HFFc6 (cell line): ENCODE measurements around the gene HEPN1. TPM values are rescaled to one million over a fixed set of nuclear protein-coding genes. Genes with fewer than 3 reads are reported as not detected.

Experiments used
- DNase-seq: peaks from one replicate; pipeline ENCODE4 v3.0.0-alpha.2; 2018
- H3K27ac Mint-ChIP-seq: 2 replicates; pipeline ENCODE4 v1.8.0; 2020; ENCODE audit warnings: mild to moderate bottlenecking, mixed read lengths
- H3K27me3 Mint-ChIP-seq: 2 replicates; pipeline ENCODE4 v1.8.0; 2021; ENCODE audit warnings: mild to moderate bottlenecking, moderate library complexity, mixed read lengths; ENCODE audit not compliant: insufficient read depth
- H3K36me3 Mint-ChIP-seq: 2 replicates; pipeline ENCODE4 v1.8.0; 2021; ENCODE audit warnings: low read depth, mixed read lengths
- H3K4me1 Mint-ChIP-seq: 2 replicates; pipeline ENCODE4 v1.8.0; 2020; ENCODE audit warnings: low read depth, mixed read lengths
- H3K4me3 Mint-ChIP-seq: 2 replicates; pipeline ENCODE4 v1.8.0; 2020; ENCODE audit warnings: mild to moderate bottlenecking, moderate library complexity, mixed read lengths
- H3K9me3 Mint-ChIP-seq: 2 replicates; pipeline ENCODE4 v1.8.0; 2020; ENCODE audit warnings: mild to moderate bottlenecking, mixed read lengths
- CTCF ChIP-seq: fragments of 200-600 bp; sonication (generic); IDR thresholded peaks from 2 replicates; pipeline ENCODE4 v1.5.0; 2021; ENCODE audit warnings: antibody characterized with exemption, mild to moderate bottlenecking
- total RNA-seq, 6 experiments: library from RNA; stranded (reverse); fragmentation: NEBNext Ultra II Directional; extraction: Animal tissue kit (Norgen Biotek cat#: 25700); gene quantifications; 2 replicates in 1 of 6; 3 replicates in 5 of 6; pipeline ENCODE4 v1.2.3, GENCODE V29; 2021

HEPN1 gene
- total RNA-seq, 6 experiments from 2014 or later: not detected

- peak; percentile 50 for DNase-seq
These were observed 3.3 kb upstream of the HEPN1 start for GRCh38 chr11:124915541-124916369.

GRCh38 chr11:124916370-124916710 lies 2.7 kb upstream of the HEPN1 start:
- Mint-ChIP-seq H3K27ac (no peak overlapping the region), H3K36me3 (peaks cover 13% of the 10 kb centered on the region), H3K27me3 (no peaks in the 10 kb centered on the region; the same call in 1 of the 2 replicates), H3K9me3 (peaks cover 18% of the 10 kb centered on the region), H3K4me3 (no peak overlapping the region), H3K4me1 (peaks cover 29% of the 10 kb centered on the region)
- TF ChIP-seq CTCF: no peak
- DNase-seq: no peak

More at GRCh38 chr11:124915541-124916369, 3.3 kb upstream of the HEPN1 start:
- Mint-ChIP-seq H3K4me1 (peaks cover 29% of the 10 kb centered on the region), H3K27me3 (no peaks in the 10 kb centered on the region; the same call in 1 of the 2 replicates), H3K36me3 (peaks cover 13% of the 10 kb centered on the region), H3K4me3 (no peak overlapping the region), H3K27ac (peak overlapping the region; percentile 49), H3K9me3 (peaks cover 18% of the 10 kb centered on the region)
- TF ChIP-seq CTCF: no peak

- H3K27me3 Mint-ChIP-seq: peaks cover 2% of the 10 kb centered on the region
- TF ChIP-seq CTCF: no peak
- H3K4me1 Mint-ChIP-seq: peaks cover 29% of the 10 kb centered on the region
- H3K27ac Mint-ChIP-seq: no peak overlapping the region
- peaks cover 6% of the 10 kb centered on the region; the same call in 1 of the 2 replicates for H3K36me3 Mint-ChIP-seq
- peaks cover 10% of the 10 kb centered on the region for H3K9me3 Mint-ChIP-seq
- no peak for DNase-seq
- no peak overlapping the region for H3K4me3 Mint-ChIP-seq
These were observed 1.9 kb upstream of the HEPN1 start for GRCh38 chr11:124917115-124917637.

GRCh38 chr11:124919898-124920297 lies 848 bp downstream of the HEPN1 start:
- Mint-ChIP-seq H3K36me3 (peaks cover 5% of the 10 kb centered on the region; the same call in 1 of the 2 replicates), H3K27ac (no peak overlapping the region), H3K4me1 (peaks cover 28% of the 10 kb centered on the region), H3K27me3 (peaks cover 2% of the 10 kb centered on the region), H3K9me3 (peaks cover 4% of the 10 kb centered on the region; the same call in 1 of the 2 replicates), H3K4me3 (no peak overlapping the region)
- no peak for DNase-seq
- no peak for TF ChIP-seq CTCF

- Mint-ChIP-seq H3K36me3 (peaks cover 1% of the 10 kb centered on the region; the same call in 1 of the 2 replicates), H3K27ac (no peak overlapping the region), H3K4me3 (no peak overlapping the region), H3K4me1 (peaks cover 23% of the 10 kb centered on the region), H3K9me3 (0 out of 2 replicates have a peak, but pooled peaks cover under 1% of the 10 kb centered on the region), H3K27me3 (peaks cover 2% of the 10 kb centered on the region)
- no peak for TF ChIP-seq CTCF
- no peak for DNase-seq
These were observed 1.3 kb downstream of the HEPN1 start for GRCh38 chr11:124920356-124920755.
